Measurements from ENCODE around the gene GREB1. TPM values are rescaled to one million over a fixed set of nuclear protein-coding genes. Genes with fewer than 3 reads are reported as not detected.

The GREB1 gene
- total and polyA plus RNA-seq, 2 experiments from 2014 or later: 12.0 to 35.0 TPM

DNA sequence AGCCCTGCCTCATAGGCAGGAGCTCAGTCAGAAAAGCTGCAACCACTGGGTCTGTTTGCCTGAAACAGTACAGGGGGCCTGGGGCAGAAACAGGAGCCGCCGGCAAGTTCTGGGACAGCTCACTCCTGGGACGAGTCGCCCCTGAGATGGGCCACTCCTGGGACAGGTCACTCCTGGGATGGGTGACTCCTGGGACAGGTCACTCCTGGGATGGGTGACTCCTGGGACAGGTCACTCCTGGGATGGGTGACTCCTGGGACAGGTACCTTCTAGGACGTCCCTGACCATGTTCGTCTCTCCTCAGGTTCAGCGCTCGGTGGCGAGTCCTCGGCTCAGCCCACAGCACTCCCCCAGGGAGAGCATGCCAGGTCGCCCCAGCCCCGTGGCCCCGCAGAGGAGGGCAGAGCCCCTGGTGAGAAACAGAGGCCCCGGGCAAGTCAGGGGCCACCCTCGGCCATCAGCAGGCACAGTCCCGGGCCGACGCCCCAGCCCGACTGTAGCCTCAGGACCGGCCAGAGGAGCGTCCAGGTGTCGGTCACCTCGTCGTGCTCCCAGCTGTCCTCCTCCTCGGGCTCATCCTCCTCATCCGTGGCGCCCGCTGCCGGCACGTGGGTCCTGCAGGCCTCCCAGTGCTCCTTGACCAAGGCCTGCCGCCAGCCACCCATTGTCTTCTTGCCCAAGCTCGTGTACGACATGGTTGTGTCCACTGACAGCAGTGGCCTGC is 84.3 kb downstream of the GREB1 start (continued):
- TF ChIP-seq REST (IDR thresholded peaks at IDR 0.05; ENCODE audit: unreplicated experiment): no peak
- no peak for TF ChIP-seq ZNF331 (CRISPR knock-in tag; IDR thresholded peaks at IDR 0.05; ENCODE audit: low read depth)
- TF ChIP-seq CREB1 (CRISPR knock-in tag; IDR thresholded peaks at IDR 0.05; ENCODE audit: low read depth): no peak
- TF ChIP-seq JUNB (IDR thresholded peaks at IDR 0.05; ENCODE audit: unreplicated experiment): no peak
- TF ChIP-seq CTCF (conservative IDR thresholded peaks at IDR 0.05; ENCODE audit: low read depth in 2 of 2): no peak
- TF ChIP-seq EZH2 (IDR thresholded peaks at IDR 0.05; ENCODE audit: low read depth, unreplicated experiment): no peak
- TF ChIP-seq NANOG (IDR thresholded peaks at IDR 0.05; ENCODE audit: borderline replicate concordance): no peak
- no peak for TF ChIP-seq POLR2AphosphoS5 (IDR thresholded peaks at IDR 0.05; ENCODE audit: low read depth)
- no peak for TF ChIP-seq ETS1 (IDR thresholded peaks at IDR 0.05)
- TF ChIP-seq EZH2phosphoT487 (IDR thresholded peaks at IDR 0.05; ENCODE audit: unreplicated experiment): no peak
- no peak for TF ChIP-seq ZNF114 (CRISPR knock-in tag; IDR thresholded peaks at IDR 0.05)

- no peak overlapping the region for H2AFZ ChIP-seq
- H3K27ac ChIP-seq (ENCODE audit: low read depth): no peak overlapping the region
- ATAC-seq (no peak), DNase-seq (ENCODE audit: low spot score) (no peak)
- Mint-ChIP-seq H3K9me3 (no peaks in the 10 kb centered on the region; the same call in 2 of the 3 replicates), H3K27ac (no peak overlapping the region), H3K27me3 (ENCODE audit: insufficient read depth, low read depth, poor library complexity) (peaks cover 11% of the 10 kb centered on the region), H3K4me1 (no peaks in the 10 kb centered on the region; the same call in 2 of the 3 replicates), H3K4me3 (no peak overlapping the region), H3K36me3 (ENCODE audit: low read depth) (peaks cover 38% of the 10 kb centered on the region)
- no peaks in the 10 kb centered on the region for H3K36me3 ChIP-seq (ENCODE audit: insufficient read depth)
- H3K9me2 ChIP-seq (ENCODE audit: insufficient read depth): no peaks in the 10 kb centered on the region
- peaks cover 7% of the 10 kb centered on the region; the same call in 1 of the 2 replicates for H4K20me1 ChIP-seq (replicated peaks; ENCODE audit: insufficient read depth)
- H3K4me3 ChIP-seq: no peak overlapping the region
- H3K4me2 ChIP-seq: no peak overlapping the region
- H3K79me2 ChIP-seq (replicated peaks; ENCODE audit: insufficient read depth): no peaks in the 10 kb centered on the region
- H3F3A ChIP-seq (replicated peaks; ENCODE audit: low read depth): no peaks in the 10 kb centered on the region
- H3K4me1 ChIP-seq (ENCODE audit: insufficient read depth): no peaks in the 10 kb centered on the region
- H3K27me3 ChIP-seq (ENCODE audit: insufficient read depth): no peaks in the 10 kb centered on the region
- TF ChIP-seq EZH2phosphoT487 (IDR thresholded peaks at IDR 0.05; ENCODE audit: unreplicated experiment) (no peak), JUNB (IDR thresholded peaks at IDR 0.05; ENCODE audit: unreplicated experiment) (no peak), ZNF331 (CRISPR knock-in tag; IDR thresholded peaks at IDR 0.05; ENCODE audit: low read depth) (no peak), ZNF462 (CRISPR knock-in tag; IDR thresholded peaks at IDR 0.05) (no peak)
Measured at GRCh38 chr2:11618708-11619062, 84.8 kb downstream of the GREB1 start.
